Transverse colon (tissue), 4 donors: ENCODE data around the gene SEC61G.

Experiments used
- CTCF ChIP-seq, 5 experiments: fragments of 200-600 bp in 3 of 5; fragments of 450-650 bp in 2 of 5; sonication (generic) in 3 of 5; IDR thresholded peaks; 1 replicate in 2 of 5; 2 replicates in 3 of 5; pipeline ENCODE4 v1.5.1; 2016 to 2017; ENCODE audit warnings: antibody characterized with exemption in 5 of 5, inconsistent platforms in 3 of 5, mild to moderate bottlenecking in 2 of 5, moderate library complexity in 1 of 5
- EP300 ChIP-seq: sonication (generic); formaldehyde crosslinking; IDR thresholded peaks from one replicate; pipeline ENCODE4 v1.6.1; 2017; ENCODE audit warnings: antibody characterized with exemption, low read depth
- POLR2A ChIP-seq: fragments of 450-650 bp; IDR thresholded peaks from one replicate; pipeline ENCODE4 v1.6.1; 2016; ENCODE audit warnings: antibody characterized with exemption, mild to moderate bottlenecking, moderate library complexity
- POLR2AphosphoS5 ChIP-seq, 3 donors: sonication (generic); formaldehyde crosslinking; IDR thresholded peaks; one replicate each; pipeline ENCODE4 v1.6.1; 2016; ENCODE audit warnings: antibody characterized with exemption in 3 of 3

- TF ChIP-seq CTCF (IDR thresholded peaks at IDR 0.05) = no peak
- no peak for TF ChIP-seq POLR2A
- TF ChIP-seq EP300 = no peak
- TF ChIP-seq POLR2AphosphoS5 (IDR thresholded peaks at IDR 0.05) = no peak
Observed at GRCh38 chr7:54728411-54728810, 30.6 kb downstream of the SEC61G start.
